Liver (tissue), 9 donors: ENCODE results near the gene SP2. TPM values are rescaled to one million over a fixed set of nuclear protein-coding genes. Genes with fewer than 3 reads are reported as not detected.

Experiments
- DNase-seq: peaks from one replicate; pipeline ENCODE4 v3.0.0-alpha.2; 2017; ENCODE audit warnings: low spot score
- H3K27ac ChIP-seq, 2 donors: one replicate each; pipeline ENCODE4 v1.7.0; 2013; ENCODE audit warnings: inconsistent platforms in 2 of 2, low read length in 2 of 2, control low read depth in 1 of 2, low read depth in 1 of 2, mild to moderate bottlenecking in 1 of 2
- H3K27me3 ChIP-seq, 4 donors: one replicate each; pipeline versions ENCODE4 v1.6.1 to v1.7.0; 2013; ENCODE audit warnings: low read length in 3 of 4, inconsistent platforms in 1 of 4, mild to moderate bottlenecking in 1 of 4, moderate library complexity in 1 of 4; ENCODE audit not compliant: control insufficient read depth in 4 of 4, insufficient read depth in 4 of 4
- H3K36me3 ChIP-seq, 4 donors: one replicate each; pipeline versions ENCODE4 v1.6.1 to v1.7.0; 2013; ENCODE audit warnings: low read length in 3 of 4, mild to moderate bottlenecking in 3 of 4, low read depth in 1 of 4, moderate library complexity in 1 of 4; ENCODE audit not compliant: control insufficient read depth in 4 of 4, insufficient read depth in 3 of 4
- H3K4me1 ChIP-seq, 4 donors: one replicate each; pipeline versions ENCODE4 v1.6.1 to v1.7.0; 2013; ENCODE audit warnings: low read length in 3 of 4, mild to moderate bottlenecking in 3 of 4, moderate library complexity in 1 of 4; ENCODE audit not compliant: control insufficient read depth in 4 of 4, insufficient read depth in 4 of 4
- H3K4me3 ChIP-seq, 3 donors: one replicate each; pipeline versions ENCODE4 v1.6.1 to v1.7.0; 2013; ENCODE audit warnings: low read length in 3 of 3, control low read depth in 1 of 3, low read depth in 1 of 3, mild to moderate bottlenecking in 1 of 3
- H3K9ac ChIP-seq, 2 donors: one replicate each; pipeline ENCODE4 v1.7.0; 2013; ENCODE audit warnings: low read length in 2 of 2, mild to moderate bottlenecking in 2 of 2, moderate library complexity in 2 of 2, control low read depth in 1 of 2, low read depth in 1 of 2
- H3K9me3 ChIP-seq, 4 donors: one replicate each; pipeline versions ENCODE4 v1.6.1 to v1.7.0; 2013; ENCODE audit warnings: low read length in 3 of 4; ENCODE audit not compliant: control insufficient read depth in 4 of 4
- EGR1 ChIP-seq, 2 donors: IDR thresholded peaks; 2 replicates each; pipeline ENCODE4 v1.6.1; 2016 to 2018; ENCODE audit warnings: antibody characterized with exemption in 2 of 2, low read depth in 2 of 2
- FOXA1 ChIP-seq: IDR thresholded peaks from 2 replicates; pipeline ENCODE4 v1.6.1; 2016; ENCODE audit warnings: antibody characterized with exemption
- FOXA2 ChIP-seq: IDR thresholded peaks from 2 replicates; pipeline ENCODE4 v1.6.1; 2016; ENCODE audit warnings: antibody characterized with exemption
- GABPA ChIP-seq, 2 donors: IDR thresholded peaks in 1 of 2; conservative IDR thresholded peaks in 1 of 2; 2 replicates each; pipeline ENCODE4 v1.6.1; 2016; ENCODE audit warnings: antibody characterized with exemption in 2 of 2, mild to moderate bottlenecking in 1 of 2, moderate library complexity in 1 of 2
- HNF4A ChIP-seq, 2 donors: conservative IDR thresholded peaks; 2 replicates each; pipeline ENCODE4 v1.6.1; 2016; ENCODE audit warnings: antibody characterized with exemption in 2 of 2, mild to moderate bottlenecking in 2 of 2
- HNF4G ChIP-seq: IDR thresholded peaks from 2 replicates; pipeline ENCODE4 v1.6.1; 2016; ENCODE audit warnings: antibody characterized with exemption
- JUND ChIP-seq, 2 donors: IDR thresholded peaks; 2 replicates each; pipeline ENCODE4 v1.6.1; 2016; ENCODE audit warnings: antibody characterized with exemption in 2 of 2
- NR2F2 ChIP-seq: IDR thresholded peaks from 2 replicates; pipeline ENCODE4 v1.6.1; 2016; ENCODE audit warnings: antibody characterized with exemption
- RAD21 ChIP-seq, 2 donors: IDR thresholded peaks; 2 replicates each; pipeline ENCODE4 v1.6.1; 2016; ENCODE audit warnings: antibody characterized with exemption in 2 of 2, mild to moderate bottlenecking in 2 of 2
- RXRA ChIP-seq, 2 donors: IDR thresholded peaks; 2 replicates each; pipeline ENCODE4 v1.6.1; 2017 to 2018; ENCODE audit warnings: antibody characterized with exemption in 2 of 2, mild to moderate bottlenecking in 1 of 2
- SP1 ChIP-seq: IDR thresholded peaks from 2 replicates; pipeline ENCODE4 v1.6.1; 2018; ENCODE audit warnings: antibody characterized with exemption, mild to moderate bottlenecking
- TAF1 ChIP-seq: conservative IDR thresholded peaks from 2 replicates; pipeline ENCODE4 v1.6.1; 2016; ENCODE audit warnings: antibody characterized with exemption, mild to moderate bottlenecking
- YY1 ChIP-seq: IDR thresholded peaks from 2 replicates; pipeline ENCODE4 v1.6.1; 2016; ENCODE audit warnings: antibody characterized with exemption, mild to moderate bottlenecking
- WGBS: extraction: QIAGEN DNeasy Blood & Tissue Kit; methylation state at CpG from one replicate; pipeline ENCODE4 v1.1.7; 2013; 5-methylcytosine and 5-hydroxymethylcytosine counted together
- polyA plus RNA-seq, 2 donors: library from polyadenylated mRNA; stranded (reverse) in 1 of 2; unstranded in 1 of 2; fragments of 200-250 nt in 1 of 2; fragments of >200 nt in 1 of 2; fragmentation: Nextera tagmentation in 1 of 2; extraction: Ambion mirVana in 1 of 2; gene quantifications; one replicate each; pipeline versions ENCODE4 v1.2.1 to v1.2.3, GENCODE V29; 2013 to 2015
- total RNA-seq, 2 donors: library from RNA; depleted of rRNA; stranded (reverse); fragments of >200 nt; gene quantifications; one replicate each; pipeline ENCODE4 v1.2.3, GENCODE V29; 2014
- TF ChIP-seq, protein P1 (sequence below): IDR thresholded peaks from 2 replicates; pipeline ENCODE4 v1.6.1; 2016; ENCODE audit warnings: antibody characterized with exemption
- TF ChIP-seq, protein P2 (sequence below): IDR thresholded peaks from 2 replicates; pipeline ENCODE4 v1.6.1; 2016; ENCODE audit warnings: antibody characterized with exemption
- TF ChIP-seq, protein P3 (sequence below): IDR thresholded peaks from 2 replicates; pipeline ENCODE4 v1.6.1; 2016; ENCODE audit warnings: antibody characterized with exemption, mild to moderate bottlenecking
- TF ChIP-seq, protein P4 (sequence below): IDR thresholded peaks from 2 replicates; pipeline ENCODE4 v1.6.1; 2016; ENCODE audit warnings: antibody characterized with exemption
- donor health status: healthy.
- donor health status: healthy.
- donor health status: healthy.
- donor health status: healthy.
- donor health status: healthy.

The SP2 gene
- total and polyA plus RNA-seq, 4 donors = 2.2 to 5.7 (median 3.8) TPM

DNA sequence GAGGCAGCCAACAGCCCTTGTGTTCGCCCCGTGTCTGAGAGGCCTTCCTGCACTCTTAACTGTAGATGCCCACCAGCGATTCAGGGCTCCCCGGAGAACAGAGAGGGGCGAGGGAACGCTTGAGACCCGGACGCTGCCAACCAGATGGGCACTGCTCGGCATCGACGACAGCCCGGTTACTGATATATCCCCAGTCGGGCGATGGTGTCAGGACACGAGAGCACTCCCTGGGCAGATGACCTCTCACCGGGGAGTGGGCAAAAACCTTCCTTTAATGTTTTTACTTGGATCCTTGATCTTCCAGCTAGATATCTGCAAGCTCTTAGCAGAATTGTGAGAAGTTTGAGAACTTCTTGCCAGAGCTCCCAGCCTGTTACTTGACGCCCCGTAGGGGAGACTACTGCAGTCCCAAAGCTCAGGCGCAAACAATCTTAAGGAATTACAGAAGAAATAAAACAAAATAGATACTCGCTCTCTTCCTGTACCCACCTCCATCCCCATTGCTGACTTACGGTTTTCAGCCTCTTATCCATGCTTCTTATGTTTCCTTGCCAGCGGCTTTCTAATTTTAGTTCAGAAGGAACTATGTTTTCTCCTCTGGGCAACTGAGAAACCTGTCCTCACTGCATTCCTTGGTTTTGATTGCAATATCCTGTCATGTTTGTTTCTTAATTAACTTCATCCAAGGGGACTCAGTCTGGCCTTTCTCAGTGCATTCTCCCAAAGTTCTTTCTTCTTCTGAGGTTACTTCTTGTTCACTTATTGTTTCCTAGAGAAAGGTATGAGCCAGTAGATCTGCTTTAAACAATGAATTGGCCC lies 845 bp downstream of the SP2 start:
- Histone ChIP-seq H3K4me3 (peak overlapping the region; percentile 76 to 87 (median 86)), H3K9ac (peak overlapping the region; percentile 90 to 97), H3K4me1 (peaks cover 3 to 24% (median 13%) of the 10 kb centered on the region in 4 donors), H3K9me3 (no peaks in the 10 kb centered on the region), H3K36me3 (no peaks in the 10 kb centered on the region), H3K27me3 (no peaks in the 10 kb centered on the region), H3K27ac (peak overlapping the region; percentile 89 to 94)
- TF ChIP-seq, protein P1, sequence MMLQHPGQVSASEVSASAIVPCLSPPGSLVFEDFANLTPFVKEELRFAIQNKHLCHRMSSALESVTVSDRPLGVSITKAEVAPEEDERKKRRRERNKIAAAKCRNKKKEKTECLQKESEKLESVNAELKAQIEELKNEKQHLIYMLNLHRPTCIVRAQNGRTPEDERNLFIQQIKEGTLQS = no peak
- TF ChIP-seq HNF4G (no peak), FOXA2 (no peak), JUND (IDR thresholded peaks at IDR 0.05) (no peak)
- 4% methylated on average over 22 of the region's 22 CpGs for WGBS
- no peak for DNase-seq

DNA sequence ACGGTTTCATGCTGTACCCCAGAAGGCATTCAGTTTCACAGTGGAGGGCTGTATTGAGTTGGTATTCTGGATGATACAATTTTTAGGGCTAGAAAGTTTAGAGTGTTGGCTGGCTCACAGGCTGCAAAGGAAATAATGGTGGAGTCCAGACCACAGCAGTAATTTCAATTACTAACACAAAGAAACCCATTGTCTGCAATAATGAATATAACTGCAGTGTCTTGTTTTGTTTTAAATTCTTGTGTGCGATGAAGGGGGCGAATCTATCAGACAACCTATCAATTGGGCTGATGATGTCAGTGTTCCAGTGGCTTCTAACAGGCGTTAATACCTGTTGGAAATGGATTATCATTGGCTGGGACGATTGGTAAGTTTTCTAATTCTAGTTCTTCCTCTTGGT lies 1.5 kb downstream of the SP2 start:
- no peak overlapping the region for H3K27ac ChIP-seq
- TF ChIP-seq, protein P2, sequence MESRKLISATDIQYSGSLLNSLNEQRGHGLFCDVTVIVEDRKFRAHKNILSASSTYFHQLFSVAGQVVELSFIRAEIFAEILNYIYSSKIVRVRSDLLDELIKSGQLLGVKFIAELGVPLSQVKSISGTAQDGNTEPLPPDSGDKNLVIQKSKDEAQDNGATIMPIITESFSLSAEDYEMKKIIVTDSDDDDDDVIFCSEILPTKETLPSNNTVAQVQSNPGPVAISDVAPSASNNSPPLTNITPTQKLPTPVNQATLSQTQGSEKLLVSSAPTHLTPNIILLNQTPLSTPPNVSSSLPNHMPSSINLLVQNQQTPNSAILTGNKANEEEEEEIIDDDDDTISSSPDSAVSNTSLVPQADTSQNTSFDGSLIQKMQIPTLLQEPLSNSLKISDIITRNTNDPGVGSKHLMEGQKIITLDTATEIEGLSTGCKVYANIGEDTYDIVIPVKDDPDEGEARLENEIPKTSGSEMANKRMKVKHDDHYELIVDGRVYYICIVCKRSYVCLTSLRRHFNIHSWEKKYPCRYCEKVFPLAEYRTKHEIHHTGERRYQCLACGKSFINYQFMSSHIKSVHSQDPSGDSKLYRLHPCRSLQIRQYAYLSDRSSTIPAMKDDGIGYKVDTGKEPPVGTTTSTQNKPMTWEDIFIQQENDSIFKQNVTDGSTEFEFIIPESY = no peak
- TF ChIP-seq JUND (IDR thresholded peaks at IDR 0.05) (no peak), HNF4G (no peak), RAD21 (IDR thresholded peaks at IDR 0.05) (no peak), EGR1 (IDR thresholded peaks at IDR 0.05; ENCODE audit: low read depth in 2 of 2) (no peak), GABPA (IDR thresholded peaks at IDR 0.05 in 1 of 2, conservative IDR thresholded peaks at IDR 0.05 in 1 of 2) (no peak), FOXA1 (no peak), SP1 (no peak), TAF1 (no peak), HNF4A (conservative IDR thresholded peaks at IDR 0.05) (no peak), YY1 (no peak), NR2F2 (no peak), RXRA (IDR thresholded peaks at IDR 0.05) (no peak)
- TF ChIP-seq, protein P1 = no peak
- TF ChIP-seq, protein P3, sequence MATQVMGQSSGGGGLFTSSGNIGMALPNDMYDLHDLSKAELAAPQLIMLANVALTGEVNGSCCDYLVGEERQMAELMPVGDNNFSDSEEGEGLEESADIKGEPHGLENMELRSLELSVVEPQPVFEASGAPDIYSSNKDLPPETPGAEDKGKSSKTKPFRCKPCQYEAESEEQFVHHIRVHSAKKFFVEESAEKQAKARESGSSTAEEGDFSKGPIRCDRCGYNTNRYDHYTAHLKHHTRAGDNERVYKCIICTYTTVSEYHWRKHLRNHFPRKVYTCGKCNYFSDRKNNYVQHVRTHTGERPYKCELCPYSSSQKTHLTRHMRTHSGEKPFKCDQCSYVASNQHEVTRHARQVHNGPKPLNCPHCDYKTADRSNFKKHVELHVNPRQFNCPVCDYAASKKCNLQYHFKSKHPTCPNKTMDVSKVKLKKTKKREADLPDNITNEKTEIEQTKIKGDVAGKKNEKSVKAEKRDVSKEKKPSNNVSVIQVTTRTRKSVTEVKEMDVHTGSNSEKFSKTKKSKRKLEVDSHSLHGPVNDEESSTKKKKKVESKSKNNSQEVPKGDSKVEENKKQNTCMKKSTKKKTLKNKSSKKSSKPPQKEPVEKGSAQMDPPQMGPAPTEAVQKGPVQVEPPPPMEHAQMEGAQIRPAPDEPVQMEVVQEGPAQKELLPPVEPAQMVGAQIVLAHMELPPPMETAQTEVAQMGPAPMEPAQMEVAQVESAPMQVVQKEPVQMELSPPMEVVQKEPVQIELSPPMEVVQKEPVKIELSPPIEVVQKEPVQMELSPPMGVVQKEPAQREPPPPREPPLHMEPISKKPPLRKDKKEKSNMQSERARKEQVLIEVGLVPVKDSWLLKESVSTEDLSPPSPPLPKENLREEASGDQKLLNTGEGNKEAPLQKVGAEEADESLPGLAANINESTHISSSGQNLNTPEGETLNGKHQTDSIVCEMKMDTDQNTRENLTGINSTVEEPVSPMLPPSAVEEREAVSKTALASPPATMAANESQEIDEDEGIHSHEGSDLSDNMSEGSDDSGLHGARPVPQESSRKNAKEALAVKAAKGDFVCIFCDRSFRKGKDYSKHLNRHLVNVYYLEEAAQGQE = no peak
- TF ChIP-seq, protein P4, sequence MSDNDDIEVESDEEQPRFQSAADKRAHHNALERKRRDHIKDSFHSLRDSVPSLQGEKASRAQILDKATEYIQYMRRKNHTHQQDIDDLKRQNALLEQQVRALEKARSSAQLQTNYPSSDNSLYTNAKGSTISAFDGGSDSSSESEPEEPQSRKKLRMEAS = no peak
- DNase-seq = no peak
- H3K4me1 ChIP-seq = peaks cover 3 to 24% (median 13%) of the 10 kb centered on the region in 4 donors
- no peak overlapping the region for H3K4me3 ChIP-seq
- peak overlapping the region in 1 of 2 donors; percentile 90 for H3K9ac ChIP-seq
- no peaks in the 10 kb centered on the region for H3K9me3 ChIP-seq
- no peaks in the 10 kb centered on the region for H3K27me3 ChIP-seq
- H3K36me3 ChIP-seq = no peaks in the 10 kb centered on the region
- WGBS = 86% methylated on average over 5 of the region's 5 CpGs
